Large intestine (tissue), 3 donors: ENCODE data around the gene TFAP2D. TPM values are rescaled to one million over a fixed set of nuclear protein-coding genes. Genes with fewer than 3 reads are reported as not detected.

ENCODE experiments used
- DNase-seq, 2 donors: peaks; one replicate each; pipeline versions ENCODE4 v3.0.0 to v3.0.0-alpha.2; 2013
- H3K27ac ChIP-seq: one replicate; pipeline ENCODE4 v1.5.1; 2013; ENCODE audit warnings: low read length
- H3K27me3 ChIP-seq: 2 replicates; pipeline ENCODE4 v1.6.1; 2013; ENCODE audit warnings: low read length; ENCODE audit not compliant: control insufficient read depth, insufficient read depth
- H3K36me3 ChIP-seq: 2 replicates; pipeline ENCODE4 v1.6.1; 2013; ENCODE audit warnings: low read length; ENCODE audit not compliant: control insufficient read depth, insufficient read depth
- H3K4me1 ChIP-seq: one replicate; pipeline ENCODE4 v1.6.1; 2013; ENCODE audit warnings: low read length; ENCODE audit not compliant: control insufficient read depth, insufficient read depth
- H3K4me3 ChIP-seq: one replicate; pipeline ENCODE4 v1.5.1; 2013; ENCODE audit warnings: low read length
- H3K9me3 ChIP-seq: one replicate; pipeline ENCODE4 v1.6.1; 2013; ENCODE audit warnings: mild to moderate bottlenecking, low read depth, low read length, moderate library complexity; ENCODE audit not compliant: control insufficient read depth
- WGBS: methylation state at CpG from one replicate; pipeline ENCODE4 v1.1.5; 2013; ENCODE audit warnings: low lambda C conversion rate; ENCODE audit not compliant: insufficient coverage; 5-methylcytosine and 5-hydroxymethylcytosine counted together
- polyA plus RNA-seq: library from polyadenylated mRNA; unstranded; fragments of 120-200 nt; gene quantifications from one replicate; pipeline ENCODE4 v1.2.1, GENCODE V29; 2013

The TFAP2D gene
- polyA plus RNA-seq, 1 donor: not detected

GRCh38 chr6:50818020-50818419 lies 104.7 kb downstream of the TFAP2D start:
- no peaks in the 10 kb centered on the region for H3K4me1 ChIP-seq
- no peak for DNase-seq
- H3K4me3 ChIP-seq: no peak overlapping the region
- WGBS: 16% methylated on average over 2 of the region's 6 CpGs
- H3K27me3 ChIP-seq: peaks cover 70% of the 10 kb centered on the region
- H3K36me3 ChIP-seq: no peaks in the 10 kb centered on the region
- H3K27ac ChIP-seq: no peak overlapping the region
- H3K9me3 ChIP-seq: peaks cover 4% of the 10 kb centered on the region

- H3K4me1 ChIP-seq: no peaks in the 10 kb centered on the region
- H3K27ac ChIP-seq: no peak within 1 kb of the TSS
- H3K4me3 ChIP-seq: no peak within 1 kb of the TSS
- peaks cover 7% of the 10 kb centered on the region for H3K9me3 ChIP-seq
- no peak for DNase-seq
- no peaks in the 10 kb centered on the region for H3K36me3 ChIP-seq
- 14% methylated on average over 1 of the region's 7 CpGs for WGBS
- H3K27me3 ChIP-seq: peaks cover 76% of the 10 kb centered on the region
Observed at GRCh38 chr6:50818673-50819072, 105.3 kb downstream of the TFAP2D start, which contains the start of gene TFAP2B. Gene TFAP2B, plus strand, starts transcription at chr6:50818871. Its CDS starts 21 bp downstream, at chr6:50818892.

- Histone ChIP-seq H3K27ac (no peak overlapping the region), H3K27me3 (peaks cover 84% of the 10 kb centered on the region), H3K4me1 (no peaks in the 10 kb centered on the region), H3K36me3 (no peaks in the 10 kb centered on the region), H3K9me3 (peaks cover 8% of the 10 kb centered on the region), H3K4me3 (no peak overlapping the region)
- DNase-seq: peak in 1 of 2 donors; percentile 15
- WGBS: no CpG with 5 or more reads among the region's 45 CpGs
Observed at GRCh38 chr6:50819466-50819903, 106.2 kb downstream of the TFAP2D start.

GRCh38 chr6:50819904-50820868 lies 106.9 kb downstream of the TFAP2D start:
- Histone ChIP-seq H3K4me1 (no peaks in the 10 kb centered on the region), H3K36me3 (no peaks in the 10 kb centered on the region), H3K9me3 (peaks cover 8% of the 10 kb centered on the region), H3K4me3 (no peak overlapping the region), H3K27ac (no peak overlapping the region), H3K27me3 (peaks cover 85% of the 10 kb centered on the region)
- WGBS: 3% methylated on average over 10 of the region's 58 CpGs
- DNase-seq: no peak

- H3K36me3 ChIP-seq: no peaks in the 10 kb centered on the region
- no peaks in the 10 kb centered on the region for H3K4me1 ChIP-seq
- no peak overlapping the region for H3K27ac ChIP-seq
- H3K4me3 ChIP-seq: no peak overlapping the region
- 0% methylated on average over 2 of the region's 5 CpGs for WGBS
- H3K27me3 ChIP-seq: peaks cover 92% of the 10 kb centered on the region
- H3K9me3 ChIP-seq: peaks cover 8% of the 10 kb centered on the region
- DNase-seq: no peak
Observed at GRCh38 chr6:50820869-50821264, 107.5 kb downstream of the TFAP2D start.

GRCh38 chr6:50821441-50822077 lies 108.2 kb downstream of the TFAP2D start:
- Histone ChIP-seq H3K27ac (no peak overlapping the region), H3K4me1 (no peaks in the 10 kb centered on the region)

GRCh38 chr6:50822078-50822476 lies 108.8 kb downstream of the TFAP2D start:
- peaks cover 8% of the 10 kb centered on the region for H3K9me3 ChIP-seq
- DNase-seq: no peak
- no peak overlapping the region for H3K4me3 ChIP-seq
- peaks cover 99% of the 10 kb centered on the region for H3K27me3 ChIP-seq
- H3K36me3 ChIP-seq: no peaks in the 10 kb centered on the region
- 0% methylated on average over 1 of the region's 6 CpGs for WGBS
- no peaks in the 10 kb centered on the region for H3K4me1 ChIP-seq
- H3K27ac ChIP-seq: no peak overlapping the region

More at GRCh38 chr6:50821441-50822077, 108.2 kb downstream of the TFAP2D start:
- Histone ChIP-seq H3K36me3 (no peaks in the 10 kb centered on the region), H3K9me3 (peaks cover 8% of the 10 kb centered on the region), H3K27me3 (peaks cover 99% of the 10 kb centered on the region), H3K4me3 (no peak overlapping the region)
- no peak for DNase-seq
- 0% methylated on average over 2 of the region's 20 CpGs for WGBS

Other genes starting within 250 kb of the TFAP2D start
- gene TFAP2B, start 105.3 kb downstream of the TFAP2D start, polyA plus RNA-seq: not detected